ENCODE measurements around the gene MAST4. TPM values are rescaled to one million over a fixed set of nuclear protein-coding genes. Genes with fewer than 3 reads are reported as not detected.

Gene MAST4
- total and polyA plus RNA-seq, 4 donors = 3.7 to 9.5 (median 6.5) TPM

DNA sequence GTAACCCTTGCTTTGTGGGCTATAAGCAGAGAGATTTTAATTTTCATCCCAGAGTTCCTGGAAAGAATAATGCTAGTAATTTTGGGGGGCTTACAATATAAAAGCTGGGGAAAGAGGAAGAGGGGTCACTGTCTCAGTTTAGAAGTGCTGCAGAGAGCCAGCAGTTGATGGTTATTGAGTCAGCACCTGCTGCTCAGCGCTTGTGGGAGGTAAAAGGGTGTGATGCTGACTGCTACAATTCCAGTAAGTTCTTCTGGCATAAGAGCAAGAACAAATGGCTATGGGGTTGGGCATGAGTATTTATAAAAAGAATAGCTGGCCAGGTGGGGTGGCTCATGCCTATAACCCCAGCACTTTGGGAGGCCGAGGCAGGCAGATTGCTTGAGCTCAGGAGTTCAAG is 88.5 kb downstream of the MAST4 start (continued):
- TF ChIP-seq HNF4G (IDR thresholded peaks at IDR 0.05) = no peak
- no peak for TF ChIP-seq RAD21 (IDR thresholded peaks at IDR 0.05)

DNA sequence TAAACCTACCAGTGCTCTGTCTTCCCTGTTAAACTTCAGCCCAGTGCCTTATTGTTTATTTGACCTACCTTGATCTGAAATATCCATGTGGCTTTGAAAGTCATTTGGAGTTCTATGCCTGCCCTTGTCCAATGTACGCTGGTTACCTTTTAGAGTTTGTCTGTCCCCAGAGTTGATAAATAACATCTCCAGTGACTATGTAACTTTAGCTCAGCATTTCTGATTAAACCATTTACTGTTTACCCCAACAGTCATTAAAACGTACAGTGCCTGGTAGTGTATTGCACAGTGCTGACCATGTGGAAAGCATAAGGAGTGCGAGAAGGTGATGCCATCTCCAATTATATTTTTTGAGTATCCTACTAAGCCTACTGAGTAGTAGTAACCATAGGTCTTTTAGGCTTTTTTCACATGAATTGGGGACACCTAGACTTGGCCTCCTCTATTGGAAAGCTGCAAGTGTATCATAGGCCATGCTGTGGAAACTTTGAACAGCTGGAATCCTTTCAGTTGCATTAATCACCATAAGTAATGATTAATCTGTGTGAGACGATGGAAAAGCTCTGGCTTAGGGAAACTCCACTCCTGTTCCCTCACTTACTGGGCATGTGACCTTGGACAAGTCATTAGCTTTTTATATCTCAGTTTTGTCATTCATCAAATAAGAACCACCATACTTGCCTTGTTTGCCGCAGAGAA is 93.5 kb downstream of the MAST4 start:
- WGBS = 57% methylated on average over 5 of the region's 5 CpGs
- TF ChIP-seq, protein P1, sequence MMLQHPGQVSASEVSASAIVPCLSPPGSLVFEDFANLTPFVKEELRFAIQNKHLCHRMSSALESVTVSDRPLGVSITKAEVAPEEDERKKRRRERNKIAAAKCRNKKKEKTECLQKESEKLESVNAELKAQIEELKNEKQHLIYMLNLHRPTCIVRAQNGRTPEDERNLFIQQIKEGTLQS (IDR thresholded peaks at IDR 0.05) = no peak
- TF ChIP-seq YY1 (IDR thresholded peaks at IDR 0.05) = peak; percentile 28
- TF ChIP-seq, protein P2, sequence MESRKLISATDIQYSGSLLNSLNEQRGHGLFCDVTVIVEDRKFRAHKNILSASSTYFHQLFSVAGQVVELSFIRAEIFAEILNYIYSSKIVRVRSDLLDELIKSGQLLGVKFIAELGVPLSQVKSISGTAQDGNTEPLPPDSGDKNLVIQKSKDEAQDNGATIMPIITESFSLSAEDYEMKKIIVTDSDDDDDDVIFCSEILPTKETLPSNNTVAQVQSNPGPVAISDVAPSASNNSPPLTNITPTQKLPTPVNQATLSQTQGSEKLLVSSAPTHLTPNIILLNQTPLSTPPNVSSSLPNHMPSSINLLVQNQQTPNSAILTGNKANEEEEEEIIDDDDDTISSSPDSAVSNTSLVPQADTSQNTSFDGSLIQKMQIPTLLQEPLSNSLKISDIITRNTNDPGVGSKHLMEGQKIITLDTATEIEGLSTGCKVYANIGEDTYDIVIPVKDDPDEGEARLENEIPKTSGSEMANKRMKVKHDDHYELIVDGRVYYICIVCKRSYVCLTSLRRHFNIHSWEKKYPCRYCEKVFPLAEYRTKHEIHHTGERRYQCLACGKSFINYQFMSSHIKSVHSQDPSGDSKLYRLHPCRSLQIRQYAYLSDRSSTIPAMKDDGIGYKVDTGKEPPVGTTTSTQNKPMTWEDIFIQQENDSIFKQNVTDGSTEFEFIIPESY (IDR thresholded peaks at IDR 0.05) = peak; percentile 45
- TF ChIP-seq, protein P3, sequence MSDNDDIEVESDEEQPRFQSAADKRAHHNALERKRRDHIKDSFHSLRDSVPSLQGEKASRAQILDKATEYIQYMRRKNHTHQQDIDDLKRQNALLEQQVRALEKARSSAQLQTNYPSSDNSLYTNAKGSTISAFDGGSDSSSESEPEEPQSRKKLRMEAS (IDR thresholded peaks at IDR 0.05) = peak; percentile 64
- TF ChIP-seq HNF4G (IDR thresholded peaks at IDR 0.05) = no peak
- peak; percentile 12 for TF ChIP-seq TAF1 (conservative IDR thresholded peaks at IDR 0.05)
- peak in 1 of 2 donors; percentile 55 for TF ChIP-seq JUND (IDR thresholded peaks at IDR 0.05)
- peak; percentile 9 for TF ChIP-seq NR2F2 (IDR thresholded peaks at IDR 0.05)
- peak; percentile 31 to 46 for TF ChIP-seq HNF4A (conservative IDR thresholded peaks at IDR 0.05)
- TF ChIP-seq EGR1 (IDR thresholded peaks at IDR 0.05; ENCODE audit: low read depth in 2 of 2) = peak in 1 of 2 donors; percentile 60
- TF ChIP-seq, protein P4, sequence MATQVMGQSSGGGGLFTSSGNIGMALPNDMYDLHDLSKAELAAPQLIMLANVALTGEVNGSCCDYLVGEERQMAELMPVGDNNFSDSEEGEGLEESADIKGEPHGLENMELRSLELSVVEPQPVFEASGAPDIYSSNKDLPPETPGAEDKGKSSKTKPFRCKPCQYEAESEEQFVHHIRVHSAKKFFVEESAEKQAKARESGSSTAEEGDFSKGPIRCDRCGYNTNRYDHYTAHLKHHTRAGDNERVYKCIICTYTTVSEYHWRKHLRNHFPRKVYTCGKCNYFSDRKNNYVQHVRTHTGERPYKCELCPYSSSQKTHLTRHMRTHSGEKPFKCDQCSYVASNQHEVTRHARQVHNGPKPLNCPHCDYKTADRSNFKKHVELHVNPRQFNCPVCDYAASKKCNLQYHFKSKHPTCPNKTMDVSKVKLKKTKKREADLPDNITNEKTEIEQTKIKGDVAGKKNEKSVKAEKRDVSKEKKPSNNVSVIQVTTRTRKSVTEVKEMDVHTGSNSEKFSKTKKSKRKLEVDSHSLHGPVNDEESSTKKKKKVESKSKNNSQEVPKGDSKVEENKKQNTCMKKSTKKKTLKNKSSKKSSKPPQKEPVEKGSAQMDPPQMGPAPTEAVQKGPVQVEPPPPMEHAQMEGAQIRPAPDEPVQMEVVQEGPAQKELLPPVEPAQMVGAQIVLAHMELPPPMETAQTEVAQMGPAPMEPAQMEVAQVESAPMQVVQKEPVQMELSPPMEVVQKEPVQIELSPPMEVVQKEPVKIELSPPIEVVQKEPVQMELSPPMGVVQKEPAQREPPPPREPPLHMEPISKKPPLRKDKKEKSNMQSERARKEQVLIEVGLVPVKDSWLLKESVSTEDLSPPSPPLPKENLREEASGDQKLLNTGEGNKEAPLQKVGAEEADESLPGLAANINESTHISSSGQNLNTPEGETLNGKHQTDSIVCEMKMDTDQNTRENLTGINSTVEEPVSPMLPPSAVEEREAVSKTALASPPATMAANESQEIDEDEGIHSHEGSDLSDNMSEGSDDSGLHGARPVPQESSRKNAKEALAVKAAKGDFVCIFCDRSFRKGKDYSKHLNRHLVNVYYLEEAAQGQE (IDR thresholded peaks at IDR 0.05) = peak; percentile 10
- no peak for TF ChIP-seq FOXA1 (IDR thresholded peaks at IDR 0.05)
- no peak for TF ChIP-seq RAD21 (IDR thresholded peaks at IDR 0.05)
- peak; percentile 65 for TF ChIP-seq SP1 (IDR thresholded peaks at IDR 0.05)
- TF ChIP-seq, protein P5, sequence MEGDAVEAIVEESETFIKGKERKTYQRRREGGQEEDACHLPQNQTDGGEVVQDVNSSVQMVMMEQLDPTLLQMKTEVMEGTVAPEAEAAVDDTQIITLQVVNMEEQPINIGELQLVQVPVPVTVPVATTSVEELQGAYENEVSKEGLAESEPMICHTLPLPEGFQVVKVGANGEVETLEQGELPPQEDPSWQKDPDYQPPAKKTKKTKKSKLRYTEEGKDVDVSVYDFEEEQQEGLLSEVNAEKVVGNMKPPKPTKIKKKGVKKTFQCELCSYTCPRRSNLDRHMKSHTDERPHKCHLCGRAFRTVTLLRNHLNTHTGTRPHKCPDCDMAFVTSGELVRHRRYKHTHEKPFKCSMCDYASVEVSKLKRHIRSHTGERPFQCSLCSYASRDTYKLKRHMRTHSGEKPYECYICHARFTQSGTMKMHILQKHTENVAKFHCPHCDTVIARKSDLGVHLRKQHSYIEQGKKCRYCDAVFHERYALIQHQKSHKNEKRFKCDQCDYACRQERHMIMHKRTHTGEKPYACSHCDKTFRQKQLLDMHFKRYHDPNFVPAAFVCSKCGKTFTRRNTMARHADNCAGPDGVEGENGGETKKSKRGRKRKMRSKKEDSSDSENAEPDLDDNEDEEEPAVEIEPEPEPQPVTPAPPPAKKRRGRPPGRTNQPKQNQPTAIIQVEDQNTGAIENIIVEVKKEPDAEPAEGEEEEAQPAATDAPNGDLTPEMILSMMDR (IDR thresholded peaks at IDR 0.05; ENCODE audit: low read depth, low read length, missing input control) = no peak
- TF ChIP-seq RXRA (IDR thresholded peaks at IDR 0.05) = peak; percentile 73 to 85
- no peak for TF ChIP-seq GABPA (IDR thresholded peaks at IDR 0.05 in 1 of 2, conservative IDR thresholded peaks at IDR 0.05 in 1 of 2)
- TF ChIP-seq FOXA2 (IDR thresholded peaks at IDR 0.05) = no peak
- DNase-seq (ENCODE audit: low spot score) = no peak
- no peaks in the 10 kb centered on the region for H3K9me3 ChIP-seq (ENCODE audit: control insufficient read depth in 4 of 4, low read length in 3 of 4)
- no peaks in the 10 kb centered on the region for H3K27me3 ChIP-seq (ENCODE audit: control insufficient read depth in 4 of 4, insufficient read depth in 4 of 4, low read length in 3 of 4)
- H3K9ac ChIP-seq (ENCODE audit: low read depth in 1 of 2, low read length in 2 of 2) = peak overlapping the region in 1 of 2 donors; percentile 85
- peak overlapping the region in 2 of 3 donors; percentile 13 to 45 for H3K4me3 ChIP-seq (ENCODE audit: low read depth in 1 of 3, low read length in 3 of 3)
- peak overlapping the region; percentile 61 to 69 for H3K27ac ChIP-seq (ENCODE audit: low read depth in 1 of 2, low read length in 2 of 2)
- no peaks in the 10 kb centered on the region for H3K36me3 ChIP-seq (ENCODE audit: control insufficient read depth in 4 of 4, insufficient read depth in 3 of 4, low read depth in 1 of 4, low read length in 3 of 4)
- H3K4me1 ChIP-seq (ENCODE audit: control insufficient read depth in 4 of 4, insufficient read depth in 4 of 4, low read length in 3 of 4) = peaks cover 0 to 2% (median 0%) of the 10 kb centered on the region in 4 donors

Measured in liver (tissue), 9 donors.